ENCODE measurements around the gene IFNAR2.

The IFNAR2 gene

GRCh38 chr21:33268737-33269441, 39.2 kb downstream of the IFNAR2 start:
- no peak for DNase-seq (ENCODE audit: low read depth)

GRCh38 chr21:33270986-33271385, 41.2 kb downstream of the IFNAR2 start:
- no peak for DNase-seq (ENCODE audit: low read depth)

GRCh38 chr21:33273044-33273443, 43.3 kb downstream of the IFNAR2 start:
- DNase-seq (ENCODE audit: low read depth): no peak

- DNase-seq (ENCODE audit: low read depth): no peak
Observed at GRCh38 chr21:33278721-33279120, 49.0 kb downstream of the IFNAR2 start.

- no peak for DNase-seq (ENCODE audit: low read depth)
Observed at GRCh38 chr21:33279330-33279820, 49.6 kb downstream of the IFNAR2 start.
